ENCODE data around the gene TM2D1.

GRCh38 chr1:61743431-61743705, 18.4 kb upstream of the TM2D1 start:
- TF ChIP-seq CTCF (IDR thresholded peaks at IDR 0.05; ENCODE audit: low read depth, low read length) (no peak), EZH2phosphoT487 (IDR thresholded peaks at IDR 0.05; ENCODE audit: low read depth) (no peak)

Measured in OCI-LY3 (cell line).